ENCODE data around the gene FAM193B.
"Not testable (repeated sequence)": the region's sequence is repeated elsewhere in the genome, so short reads cannot be mapped to it uniquely, and the experiment has no call there.

FAM193B gene

DNA sequence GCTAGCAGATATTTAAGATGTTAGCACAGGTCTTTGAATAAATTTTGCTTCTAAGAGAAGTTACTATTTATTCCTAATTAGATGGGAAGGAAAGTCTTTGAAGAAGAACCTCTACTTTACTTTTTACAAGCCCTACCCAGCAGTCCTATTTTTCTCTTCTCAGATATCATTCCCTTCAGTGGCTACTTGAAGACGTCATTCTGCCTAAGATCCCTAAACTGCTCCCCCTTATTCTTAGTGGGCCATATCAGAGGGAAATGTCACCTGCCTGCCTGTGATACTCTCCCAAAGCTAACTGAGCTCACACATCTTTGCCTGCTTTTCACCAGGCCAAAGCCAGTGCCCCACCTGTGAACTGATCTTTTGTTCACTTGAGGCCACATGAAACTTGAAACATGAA, 21.1 kb upstream of the FAM193B start:
- DNase-seq, result no peak

DNA sequence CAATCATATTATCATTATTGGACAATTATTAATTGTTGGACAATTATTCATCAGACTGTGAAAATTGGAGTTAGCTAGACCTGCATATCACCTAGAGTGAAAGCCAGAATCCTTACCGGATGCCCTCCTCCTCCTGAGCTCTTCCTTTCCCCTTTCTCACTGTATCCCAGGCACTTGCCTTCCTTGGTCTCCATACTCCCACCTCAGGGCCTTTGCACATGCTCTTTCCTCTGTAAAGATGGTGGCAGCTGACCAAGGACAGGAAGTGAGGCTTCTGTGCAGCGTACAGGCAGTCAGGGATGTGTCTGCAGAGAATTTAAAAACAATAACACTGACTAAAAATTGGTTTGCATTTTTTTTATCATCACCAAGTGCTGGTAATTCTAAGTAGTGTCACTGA, 15.5 kb upstream of the FAM193B start:
- no peak for DNase-seq

DNA sequence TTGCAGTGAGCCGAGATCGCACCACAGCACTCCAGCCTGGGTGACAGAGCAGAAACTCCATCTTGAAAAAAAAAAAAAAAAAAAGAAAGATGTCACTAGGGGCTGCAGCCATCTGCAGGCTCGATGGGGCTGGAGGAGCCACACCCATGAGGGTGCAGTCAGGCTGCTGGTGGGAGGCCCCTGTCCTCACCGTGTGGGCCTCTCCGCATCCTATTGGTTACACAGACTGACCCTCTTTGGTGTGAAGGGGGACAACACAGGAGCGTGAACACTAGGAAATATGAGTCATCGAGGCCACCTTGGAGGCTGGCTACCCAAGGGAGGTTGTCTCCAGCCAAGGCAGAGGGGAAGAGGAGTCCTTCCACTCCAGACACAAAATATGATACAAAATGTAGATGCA, 14.0 kb upstream of the FAM193B start:
- DNase-seq, result no peak

DNA sequence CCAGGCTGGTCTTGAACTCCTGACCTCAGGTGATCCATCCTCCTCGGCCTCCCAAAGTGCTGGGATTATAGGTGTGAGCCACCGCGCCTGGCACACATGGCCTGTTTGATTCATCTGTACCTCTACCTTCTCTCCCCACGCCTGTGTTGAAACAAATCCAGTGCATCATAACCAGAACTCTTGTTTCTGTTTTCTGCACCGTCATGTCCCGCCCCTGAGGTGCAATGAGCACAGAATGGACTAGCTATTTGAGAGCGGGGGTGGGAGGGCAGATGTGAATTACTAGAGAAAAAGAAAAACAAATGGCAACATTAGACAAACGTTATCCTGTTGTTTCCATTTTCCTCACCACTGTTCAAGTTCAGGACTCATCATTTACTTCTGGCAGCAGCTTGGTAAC, 10.7 kb upstream of the FAM193B start:
- DNase-seq, result no peak

DNA sequence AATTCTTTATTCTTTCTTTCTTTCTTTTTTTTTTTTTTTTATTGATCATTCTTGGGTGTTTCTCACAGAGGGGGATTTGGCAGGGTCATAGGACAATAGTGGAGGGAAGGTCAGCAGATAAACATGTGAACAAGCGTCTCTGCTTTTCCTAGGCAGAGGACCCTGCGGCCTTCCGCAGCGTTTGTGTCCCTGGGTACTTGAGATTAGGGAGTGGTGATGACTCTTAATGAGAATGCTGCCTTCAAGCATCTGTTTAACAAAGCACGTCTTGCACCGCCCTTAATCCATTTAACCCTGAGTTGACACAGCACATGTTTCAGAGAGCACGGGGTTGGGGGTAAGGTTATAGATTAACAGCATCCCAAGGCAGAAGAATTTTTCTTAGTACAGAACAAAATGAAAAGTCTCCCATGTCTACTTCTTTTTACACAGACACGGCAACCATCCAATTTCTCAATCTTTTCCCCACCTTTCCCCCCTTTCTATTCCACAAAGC, 5.1 kb upstream of the FAM193B start:
- DNase-seq, result not testable (repeated sequence)

DNA sequence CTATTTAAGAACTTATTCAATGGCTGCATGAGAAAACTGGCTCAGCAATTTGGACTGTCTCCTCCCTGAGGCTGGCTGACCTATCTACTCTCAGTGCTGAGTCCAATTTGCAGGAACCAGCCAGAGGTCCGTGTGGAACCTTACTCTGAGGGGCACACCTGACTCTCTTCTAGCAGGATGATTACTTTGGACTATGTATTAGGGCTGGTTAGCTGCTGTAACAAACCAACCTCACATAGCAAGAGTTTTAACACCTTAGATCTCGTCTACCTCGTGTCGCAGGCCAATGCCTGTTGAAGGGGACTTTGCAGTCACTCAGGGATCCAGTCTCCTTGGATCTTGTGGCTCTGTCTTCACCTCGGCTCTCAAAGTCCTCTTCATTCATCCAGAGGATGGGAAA, 3.4 kb upstream of the FAM193B start:
- no peak for DNase-seq

DNA sequence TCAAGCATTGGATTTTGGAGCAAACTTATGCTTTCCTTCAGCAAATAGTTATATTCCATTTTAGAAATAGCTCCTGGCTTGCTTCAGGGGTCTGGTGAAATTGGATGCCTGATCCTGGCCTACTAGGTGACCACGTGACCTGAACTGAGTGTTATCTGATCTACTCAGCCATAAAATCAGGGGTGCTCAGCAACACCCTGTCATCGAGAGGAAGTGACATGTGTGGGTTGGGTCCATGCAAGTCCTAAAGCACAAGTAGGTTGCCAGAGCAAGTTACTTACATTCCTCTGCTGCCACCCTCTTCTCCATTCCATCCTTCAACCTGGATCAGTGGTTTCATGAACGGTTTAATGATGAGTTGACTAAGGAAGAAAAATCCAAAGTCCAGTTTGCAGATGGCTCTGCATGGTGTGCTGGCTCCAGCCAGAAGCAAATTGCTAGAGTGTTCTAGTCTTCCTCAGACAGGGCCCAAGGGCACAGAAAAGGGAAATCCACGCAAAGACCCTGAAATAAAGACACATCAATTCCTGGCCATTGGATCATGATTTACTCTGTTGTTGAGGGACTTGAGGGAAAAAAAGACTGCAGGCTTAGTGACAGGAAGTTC, 2.8 kb upstream of the FAM193B start:
- DNase-seq, result no peak

DNA sequence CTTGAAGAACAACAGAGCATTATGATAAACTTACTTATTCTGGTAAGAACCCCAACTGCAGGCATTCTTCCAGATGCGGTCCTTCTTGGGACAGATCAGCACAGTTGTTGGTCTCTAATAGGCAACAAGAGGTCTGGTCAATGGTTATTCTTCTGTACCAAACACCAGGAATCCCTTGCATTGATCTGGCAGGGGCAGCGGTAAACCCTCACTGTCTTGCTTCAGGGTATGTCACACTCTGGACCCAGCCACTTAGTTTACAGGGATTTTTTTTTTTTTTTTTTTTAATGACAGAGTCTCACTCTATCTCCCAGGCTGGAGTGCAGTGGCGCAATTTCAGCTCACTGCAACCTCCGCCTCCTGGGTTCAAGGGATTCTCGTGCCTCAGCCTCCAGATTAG, 1.3 kb upstream of the FAM193B start:
- no peak for DNase-seq

DNA sequence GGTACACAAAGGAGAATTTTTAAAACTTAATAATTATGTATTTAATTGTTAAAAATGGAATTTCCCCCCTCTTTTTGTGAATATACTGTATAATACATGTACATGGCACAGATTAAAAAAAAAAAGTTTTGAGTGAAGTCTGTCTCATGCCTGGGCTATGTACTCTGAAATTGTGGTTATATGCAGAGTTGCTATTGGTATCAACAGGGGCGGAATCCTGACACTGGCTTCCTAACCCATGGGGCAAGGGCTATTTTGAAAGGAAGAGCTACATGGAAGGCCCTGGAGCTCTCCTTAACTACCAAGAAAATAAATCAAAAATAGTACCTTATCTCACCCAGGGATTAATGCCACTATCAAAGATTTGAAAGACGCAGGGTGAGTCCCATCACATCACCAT, 865 bp upstream of the FAM193B start:
- no peak for DNase-seq

DNA sequence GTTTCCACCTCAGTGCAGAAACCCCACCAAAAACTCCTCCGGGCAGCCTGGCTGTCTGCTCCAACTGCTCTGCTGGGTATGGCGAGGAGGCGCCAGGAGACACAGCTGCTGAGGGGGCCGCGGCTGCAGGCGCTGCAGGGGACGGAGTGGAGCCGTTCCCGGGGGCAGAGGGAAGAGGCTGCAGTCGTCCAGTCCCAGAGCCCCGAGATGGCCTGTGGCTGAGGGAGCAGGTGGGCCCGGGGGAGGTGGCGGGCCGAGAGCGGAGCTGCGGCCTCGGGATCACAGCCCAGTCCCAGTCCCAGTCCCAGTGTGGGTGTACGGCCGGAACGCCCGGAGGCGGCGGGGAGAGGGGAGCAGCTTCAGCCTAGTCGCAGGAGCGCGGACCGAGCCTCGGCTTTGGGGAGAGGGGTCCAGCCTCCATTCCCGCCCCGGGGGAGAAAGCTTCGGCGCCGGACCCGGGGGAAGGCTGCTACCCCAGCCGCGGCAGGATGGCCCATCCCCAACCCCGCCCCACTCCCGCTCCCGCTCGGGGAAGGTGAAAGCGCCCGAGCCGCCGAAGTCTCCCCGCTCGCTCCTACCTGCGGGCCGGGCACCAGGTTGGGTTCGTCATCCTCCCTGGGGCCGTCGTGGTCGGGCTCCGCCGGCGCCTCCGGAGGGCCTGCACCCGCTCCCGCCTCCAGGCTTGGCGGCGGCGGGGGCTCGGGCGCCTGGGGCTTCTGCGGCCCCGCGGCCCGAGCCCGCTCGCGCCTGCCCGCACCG, 513 bp downstream of the FAM193B start:
- peak; percentile 41 for DNase-seq

DNA sequence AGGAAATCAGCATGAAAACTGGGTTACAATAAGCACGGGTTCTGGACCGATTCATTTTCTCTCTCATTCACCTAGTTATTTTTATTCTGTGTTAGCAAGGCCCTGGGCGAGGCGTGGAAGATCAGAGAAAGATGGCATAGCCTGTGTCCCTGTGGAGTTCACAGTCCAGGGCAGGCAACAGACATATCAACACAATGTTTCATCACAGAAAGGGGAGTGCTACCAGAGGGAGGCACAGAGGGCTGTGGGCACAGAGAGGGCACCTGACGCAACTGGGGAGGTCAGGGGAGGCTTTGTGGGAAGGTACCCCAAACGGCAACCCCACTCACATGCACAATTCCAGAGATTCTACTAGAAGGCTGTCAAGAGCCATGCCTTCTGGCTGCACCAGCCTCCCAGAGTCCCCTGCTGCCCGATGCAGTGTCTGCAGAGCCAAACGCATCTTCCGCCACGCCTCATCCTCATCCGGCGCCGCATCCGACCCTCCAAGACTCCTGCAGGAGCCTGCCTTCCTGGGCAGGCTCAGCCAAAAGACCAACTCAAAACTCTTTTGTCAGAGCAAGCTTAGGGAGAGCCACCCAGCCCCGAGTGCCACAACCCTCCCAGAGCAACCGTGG, 1.4 kb downstream of the FAM193B start:
- no peak for DNase-seq

DNA sequence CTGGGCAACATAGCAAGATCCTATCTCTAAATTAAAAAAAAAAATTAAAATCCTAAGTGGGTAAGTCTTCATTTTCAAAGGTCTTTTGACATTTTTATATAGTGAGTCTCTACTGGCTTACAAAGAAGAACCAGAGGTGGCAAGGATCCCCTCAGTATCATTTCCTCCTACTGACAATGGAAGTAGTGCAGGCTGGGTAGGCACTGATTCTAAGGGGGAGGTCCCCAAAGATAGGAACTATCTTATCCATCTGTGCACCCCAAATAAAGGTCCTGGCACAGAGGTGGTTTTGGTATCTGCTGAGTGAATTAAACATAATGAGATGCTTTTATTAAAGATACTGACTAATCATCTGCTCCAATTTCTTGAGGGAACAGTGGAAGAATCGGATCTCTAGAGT, 4.2 kb downstream of the FAM193B start:
- DNase-seq, result no peak

DNA sequence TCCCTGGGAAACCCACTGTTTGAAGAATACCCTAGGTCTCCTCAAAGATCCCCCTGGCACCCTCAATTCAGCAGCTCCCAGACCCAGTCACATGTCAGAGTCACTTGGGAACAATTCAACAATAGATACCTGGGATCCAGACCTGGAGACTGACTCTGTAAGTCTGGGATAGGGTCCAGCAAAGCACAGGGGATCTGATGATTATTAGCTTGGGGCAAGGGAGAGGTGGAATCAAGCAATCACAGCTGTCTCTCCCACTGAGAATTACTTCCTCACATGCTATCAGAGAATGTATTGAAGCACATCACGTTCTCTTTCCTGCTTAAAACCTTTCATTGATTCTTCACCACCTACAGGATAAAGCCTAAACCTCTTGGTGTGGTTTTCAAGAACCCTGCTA, 5.9 kb downstream of the FAM193B start:
- no peak for DNase-seq

DNA sequence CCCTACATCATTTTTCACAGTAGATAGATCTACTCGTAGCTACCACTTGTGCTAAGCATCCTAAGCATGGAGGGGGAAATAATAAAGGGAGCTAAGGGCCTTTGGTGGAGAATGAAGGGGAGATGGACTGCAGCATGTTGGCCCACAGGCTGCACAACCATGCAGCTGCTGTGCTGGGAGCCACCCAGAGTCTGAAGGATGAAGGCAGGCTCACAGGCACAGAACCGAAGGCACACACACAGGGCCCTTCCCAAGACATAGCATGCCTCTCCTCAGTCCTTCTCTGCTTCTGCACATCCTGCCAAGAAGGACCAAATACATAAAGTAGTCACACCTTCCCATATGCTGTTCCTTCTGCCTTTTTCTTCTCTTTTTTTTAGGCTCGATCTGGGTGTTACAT, 6.6 kb downstream of the FAM193B start:
- DNase-seq, result no peak

DNA sequence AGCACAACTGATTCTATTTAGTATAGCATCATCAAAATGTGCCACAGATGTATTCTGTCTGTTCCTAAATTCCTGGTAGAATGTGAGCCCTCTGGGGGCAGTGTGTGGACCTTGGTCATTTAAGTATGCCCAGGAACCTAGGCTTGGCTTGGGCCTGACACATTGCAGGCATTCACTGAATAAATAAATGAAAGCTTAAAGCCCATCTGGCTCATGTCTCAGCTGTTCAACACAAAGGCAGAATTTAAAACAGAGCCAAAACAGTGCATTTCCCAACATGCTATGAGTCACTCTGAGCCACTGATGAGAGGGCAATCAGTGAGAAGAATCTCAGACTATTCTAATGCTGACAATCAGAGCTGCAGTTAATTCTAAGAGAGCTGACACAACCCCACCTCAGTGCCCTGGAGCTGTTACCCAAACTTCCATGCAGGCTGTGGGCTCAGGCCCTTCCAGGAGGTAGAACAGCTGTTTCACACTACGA, 8.1 kb downstream of the FAM193B start:
- no peak for DNase-seq

DNA sequence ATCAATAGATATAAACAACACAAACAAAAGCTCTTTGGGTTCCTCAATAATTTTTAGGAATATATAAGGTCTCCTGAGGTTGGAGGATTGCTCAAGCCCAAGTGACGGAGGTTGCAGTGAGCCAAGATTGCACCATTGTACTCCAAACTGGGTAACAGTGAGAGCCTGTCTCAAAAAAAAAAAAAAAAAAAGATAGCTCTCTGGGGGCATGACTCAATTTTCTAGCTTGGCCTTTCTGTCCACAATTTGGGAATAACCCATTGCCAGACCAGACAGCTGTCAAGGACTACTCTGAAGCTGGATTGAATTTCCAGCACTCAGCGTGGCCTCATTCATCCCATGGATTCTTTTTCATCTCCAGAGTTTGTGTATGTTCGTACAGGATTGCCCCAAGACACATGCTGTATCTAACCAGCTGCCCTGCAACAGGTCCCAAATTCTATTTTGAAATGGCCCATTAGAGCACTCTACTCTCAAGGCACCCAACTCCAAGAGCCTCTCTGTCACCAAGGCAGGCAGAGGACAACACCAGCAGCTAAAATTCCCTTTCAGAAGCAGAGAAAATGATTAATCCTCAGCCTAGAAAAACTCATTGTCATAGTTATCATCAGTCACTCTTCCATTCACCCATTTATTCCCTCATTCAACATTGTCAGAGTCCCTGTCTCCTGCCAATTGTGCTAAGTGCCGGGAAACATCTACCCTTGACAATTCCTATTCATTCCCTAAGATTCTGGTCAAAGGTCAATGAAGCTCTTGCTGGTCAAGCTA, 8.7 kb downstream of the FAM193B start:
- DNase-seq, result no peak

DNA sequence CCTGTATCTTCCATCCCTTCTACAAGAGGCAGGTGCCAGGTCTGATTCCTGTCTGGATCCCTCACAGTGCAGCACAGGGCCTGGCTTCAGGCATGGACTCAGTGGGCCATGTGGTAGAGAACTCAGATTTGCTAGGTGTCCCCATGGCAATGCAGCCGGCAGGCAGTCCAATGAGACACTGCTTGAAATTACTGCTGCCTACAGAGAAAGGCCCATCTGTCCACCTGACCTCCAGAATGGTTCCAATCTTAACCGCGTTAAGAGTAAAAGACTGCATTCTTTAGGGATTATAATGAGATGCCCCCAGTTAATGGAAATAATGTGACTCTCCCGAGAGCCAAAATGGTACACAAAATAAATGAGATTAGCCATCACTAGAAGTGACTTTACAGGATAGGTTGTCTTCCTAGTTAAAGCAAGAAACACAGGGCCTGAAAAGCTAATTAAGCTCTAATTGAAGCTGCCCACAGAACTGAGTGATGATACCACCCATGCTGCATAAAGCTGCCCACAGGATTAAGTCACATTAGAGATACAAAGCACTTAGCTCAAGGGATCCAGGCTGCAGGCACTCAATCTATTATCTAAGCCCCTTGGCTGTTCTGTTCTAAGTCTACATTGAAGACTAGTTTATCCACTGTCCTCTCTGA, 11.4 kb downstream of the FAM193B start:
- no peak for DNase-seq

DNA sequence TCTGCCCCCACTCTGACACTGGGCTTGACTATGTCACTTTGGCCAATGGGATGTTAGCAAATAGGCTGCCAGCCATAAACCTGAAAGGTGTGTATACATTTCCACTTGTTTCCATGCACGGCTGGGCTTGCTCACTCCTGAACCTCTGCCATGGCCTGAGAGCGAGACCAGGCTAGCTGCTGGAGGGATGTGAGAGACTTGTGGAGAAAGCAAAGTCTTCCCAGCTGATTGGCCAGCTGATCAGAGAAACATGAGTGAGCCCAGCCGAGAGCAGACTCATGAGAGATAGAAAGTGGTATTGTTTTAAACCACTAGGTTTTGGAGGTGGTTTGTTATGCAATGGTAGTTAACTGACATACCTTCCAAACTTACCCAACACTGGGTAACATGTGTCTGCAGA, 13.9 kb downstream of the FAM193B start:
- no peak for DNase-seq

DNA sequence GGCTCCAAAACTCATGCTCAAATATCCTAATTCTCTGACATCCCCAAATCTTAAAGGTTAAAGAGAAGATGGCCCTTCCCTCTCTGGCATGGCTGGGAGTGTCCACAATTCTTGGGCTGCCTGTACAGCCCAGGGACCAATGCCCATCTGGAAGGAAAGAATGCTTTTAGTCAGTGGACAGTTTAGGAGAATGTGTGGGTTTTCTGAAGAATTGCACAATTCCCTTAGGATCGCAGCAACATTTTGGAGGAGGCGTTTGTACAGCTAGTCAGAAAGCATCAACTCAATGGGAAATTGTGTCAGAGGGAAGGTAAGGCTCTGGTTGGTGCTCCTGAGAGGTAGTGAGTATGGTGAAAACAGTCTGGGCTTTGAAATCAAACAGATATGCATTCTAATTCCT, 15.0 kb downstream of the FAM193B start:
- DNase-seq, result no peak

DNA sequence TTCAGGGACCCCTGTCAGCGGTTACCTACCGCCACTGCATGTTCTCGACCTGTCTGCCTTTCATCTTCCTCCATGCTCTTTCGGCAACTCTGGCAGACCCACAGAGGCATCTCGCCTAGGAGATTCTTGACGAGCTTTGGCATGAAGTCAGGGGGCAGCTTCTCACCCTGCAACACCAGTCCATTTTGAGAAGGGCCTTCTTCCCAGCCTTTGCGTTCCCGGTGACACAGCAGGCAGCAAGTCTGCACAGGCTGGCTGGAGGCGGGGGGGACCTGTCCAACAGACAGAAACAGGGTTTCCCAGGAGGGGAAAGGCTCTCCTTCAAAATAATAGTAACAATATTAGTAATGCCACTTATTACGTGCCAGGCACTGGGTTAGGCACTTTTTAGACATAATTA, 15.5 kb downstream of the FAM193B start:
- DNase-seq, result no peak

DNA sequence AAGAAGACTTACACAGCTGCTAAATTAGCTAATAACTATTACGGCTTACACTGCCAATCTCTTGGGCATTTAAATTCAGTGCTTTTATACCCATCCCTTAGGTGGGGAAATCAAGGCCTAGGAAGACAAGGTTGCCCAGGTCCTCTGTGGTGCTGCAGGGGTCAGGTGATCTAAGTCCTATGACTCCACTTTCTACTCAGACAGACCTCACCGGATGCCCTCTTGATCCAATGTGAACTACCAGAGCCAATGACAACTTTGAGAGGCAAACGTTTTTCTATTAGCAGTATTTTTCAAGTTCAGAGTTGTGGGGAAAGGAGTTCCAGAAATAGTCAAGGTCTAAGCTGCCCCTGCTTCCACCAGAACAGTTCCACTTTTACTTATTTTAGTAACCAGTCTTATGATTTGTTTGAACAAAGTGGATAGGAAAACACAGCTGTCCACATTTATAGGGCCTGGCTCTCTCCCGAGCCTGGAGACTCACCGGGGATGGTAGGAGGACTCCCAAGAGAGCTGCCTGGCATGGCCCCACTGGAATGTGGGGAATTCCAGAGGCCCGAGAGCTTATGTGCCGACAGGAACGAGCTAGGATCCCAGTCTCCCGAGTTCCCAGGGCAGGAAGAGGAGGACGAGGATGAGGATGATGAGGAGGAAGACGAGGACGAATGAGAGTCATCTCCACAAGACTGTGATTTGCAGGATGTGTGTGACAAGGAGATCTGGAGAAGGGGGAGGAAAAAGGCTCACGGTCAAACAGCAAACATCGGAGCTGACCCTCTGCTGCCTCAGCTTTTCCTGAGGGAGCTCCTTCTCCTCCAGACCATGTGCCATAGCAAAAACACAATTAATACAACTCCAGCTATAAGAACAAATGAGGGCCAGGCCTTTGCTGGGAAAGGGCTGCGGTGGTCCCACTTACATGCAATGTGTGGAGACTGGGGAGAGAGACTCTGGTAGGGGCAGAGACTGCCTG, 16.7 kb downstream of the FAM193B start:
- DNase-seq, result no peak

DNA sequence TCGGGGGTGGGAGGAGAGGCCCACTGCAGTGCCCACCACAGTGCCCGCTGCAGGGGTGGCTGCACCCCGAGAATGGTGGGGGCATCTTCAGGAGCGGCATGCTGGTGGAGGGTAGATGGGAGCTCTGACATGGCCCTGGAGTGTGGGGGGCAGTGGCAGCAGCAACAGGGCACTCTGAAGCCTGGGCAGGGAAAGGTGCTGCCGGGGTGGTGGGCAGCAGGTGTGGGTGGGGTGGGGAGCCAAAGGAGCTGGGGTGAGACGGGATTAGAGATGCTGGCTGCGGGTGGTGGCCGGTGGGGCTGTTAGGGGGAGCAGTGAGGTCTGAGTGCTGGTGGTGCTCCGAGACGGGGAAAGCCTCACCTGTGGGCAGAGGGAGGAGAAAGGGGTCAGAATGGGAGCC, 18.0 kb downstream of the FAM193B start:
- no peak for DNase-seq
